ENCODE data around the gene ID3. TPM values are rescaled to one million over a fixed set of nuclear protein-coding genes. Genes with fewer than 3 reads are reported as not detected.

ID3 gene
- total and polyA plus RNA-seq, 10 donors: 49.5 to 122 (median 71.6) TPM

DNA sequence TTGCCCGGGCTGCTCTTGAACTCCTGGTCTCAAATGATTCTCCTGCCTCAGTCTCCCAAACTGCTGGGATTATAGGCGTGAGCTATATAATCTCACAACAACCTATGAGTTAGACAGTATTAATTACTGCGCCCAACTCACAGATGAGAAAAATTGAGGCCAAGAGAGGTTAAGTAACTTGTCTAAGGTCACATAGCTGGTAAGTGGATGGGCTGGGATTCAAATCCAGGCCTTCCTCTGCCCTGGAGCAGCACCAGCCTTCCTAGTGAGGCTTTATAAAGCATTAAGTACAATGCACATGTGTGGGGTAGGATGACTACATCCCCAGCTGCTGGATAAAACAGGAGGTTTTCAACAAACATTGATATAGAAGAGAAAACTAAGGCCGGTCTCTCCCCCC is 43.4 kb downstream of the ID3 start:
- Histone ChIP-seq H3K36me3 (peaks cover 0 to 98% (median 0%) of the 10 kb centered on the region in 6 donors), H3K27ac (no peak overlapping the region), H3K4me1 (no peaks in the 10 kb centered on the region), H3K4me3 (no peak overlapping the region), H3K27me3 (replicated peaks in 1 of 7) (no peaks in the 10 kb centered on the region), H3K9me3 (no peaks in the 10 kb centered on the region)
- WGBS, 5 donors: 97 to 98% (median 98%) methylated on average over 4 of the region's 4 CpGs
- no peak for DNase-seq
- intact Hi-C loops (cut with DNase I; ENCODE audit: low total_unique reads): no loop called here
- TF ChIP-seq POLR2AphosphoS5 (IDR thresholded peaks at IDR 0.05) (no peak), POLR2A (IDR thresholded peaks at IDR 0.05) (no peak)
- TF ChIP-seq, protein P1, sequence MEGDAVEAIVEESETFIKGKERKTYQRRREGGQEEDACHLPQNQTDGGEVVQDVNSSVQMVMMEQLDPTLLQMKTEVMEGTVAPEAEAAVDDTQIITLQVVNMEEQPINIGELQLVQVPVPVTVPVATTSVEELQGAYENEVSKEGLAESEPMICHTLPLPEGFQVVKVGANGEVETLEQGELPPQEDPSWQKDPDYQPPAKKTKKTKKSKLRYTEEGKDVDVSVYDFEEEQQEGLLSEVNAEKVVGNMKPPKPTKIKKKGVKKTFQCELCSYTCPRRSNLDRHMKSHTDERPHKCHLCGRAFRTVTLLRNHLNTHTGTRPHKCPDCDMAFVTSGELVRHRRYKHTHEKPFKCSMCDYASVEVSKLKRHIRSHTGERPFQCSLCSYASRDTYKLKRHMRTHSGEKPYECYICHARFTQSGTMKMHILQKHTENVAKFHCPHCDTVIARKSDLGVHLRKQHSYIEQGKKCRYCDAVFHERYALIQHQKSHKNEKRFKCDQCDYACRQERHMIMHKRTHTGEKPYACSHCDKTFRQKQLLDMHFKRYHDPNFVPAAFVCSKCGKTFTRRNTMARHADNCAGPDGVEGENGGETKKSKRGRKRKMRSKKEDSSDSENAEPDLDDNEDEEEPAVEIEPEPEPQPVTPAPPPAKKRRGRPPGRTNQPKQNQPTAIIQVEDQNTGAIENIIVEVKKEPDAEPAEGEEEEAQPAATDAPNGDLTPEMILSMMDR (IDR thresholded peaks at IDR 0.05 in 8 of 11, conservative IDR thresholded peaks at IDR 0.05 in 3 of 11): no peak

- H3K4me3 ChIP-seq: no peak overlapping the region
- TF ChIP-seq, protein P1 (IDR thresholded peaks at IDR 0.05 in 8 of 11, conservative IDR thresholded peaks at IDR 0.05 in 3 of 11): no peak
- TF ChIP-seq POLR2AphosphoS5 (IDR thresholded peaks at IDR 0.05): no peak
- no peak for TF ChIP-seq POLR2A (IDR thresholded peaks at IDR 0.05)
- intact Hi-C loops (cut with DNase I; ENCODE audit: low total_unique reads): no loop called here
- H3K9me3 ChIP-seq: no peaks in the 10 kb centered on the region
- 92 to 100% (median 93%) methylated on average over 3 of the region's 3 CpGs for whole genome bisulfite sequencing, 5 donors
- no peak overlapping the region for H3K27ac ChIP-seq
- no peaks in the 10 kb centered on the region for H3K4me1 ChIP-seq
- peaks cover 0 to 100% (median 0%) of the 10 kb centered on the region in 6 donors for H3K36me3 ChIP-seq
- H3K27me3 ChIP-seq (replicated peaks in 1 of 7): no peaks in the 10 kb centered on the region
- no peak for DNase-seq
Observed at GRCh38 chr1:23514111-23514679, 45.1 kb downstream of the ID3 start.

DNA sequence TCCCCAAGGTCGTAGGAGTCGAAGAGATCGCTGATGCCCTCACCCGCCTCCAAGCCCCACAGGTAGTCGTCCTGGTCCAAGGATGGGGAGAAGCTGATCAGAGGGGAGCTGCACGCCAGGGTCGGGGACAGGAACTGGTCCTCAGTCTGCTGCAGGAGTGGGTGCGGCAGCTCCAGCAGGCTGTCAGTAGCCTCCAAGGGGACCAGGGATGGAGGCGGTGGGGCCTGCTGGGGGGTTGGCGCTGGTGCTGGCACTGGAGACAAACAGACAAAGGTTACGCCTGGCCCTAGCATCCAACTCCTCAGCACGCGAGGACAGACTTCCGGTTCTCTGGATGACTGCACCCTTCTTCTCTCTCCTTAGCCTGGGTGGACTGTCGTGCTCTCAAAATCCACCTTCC is 49.4 kb downstream of the ID3 start:
- Histone ChIP-seq H3K27ac (no peak overlapping the region), H3K9me3 (no peaks in the 10 kb centered on the region), H3K4me3 (no peak overlapping the region), H3K27me3 (replicated peaks in 1 of 7) (no peaks in the 10 kb centered on the region), H3K36me3 (peaks cover 0 to 87% (median 0%) of the 10 kb centered on the region in 6 donors), H3K4me1 (peaks cover 0 to 3% (median 0%) of the 10 kb centered on the region in 6 donors)
- no peak for DNase-seq
- intact Hi-C loops (cut with DNase I; ENCODE audit: low total_unique reads): no loop called here
- WGBS, 5 donors: 95 to 98% (median 97%) methylated on average over 9 to 15 of the region's 15 CpGs
- TF ChIP-seq POLR2AphosphoS5 (IDR thresholded peaks at IDR 0.05) (no peak), POLR2A (IDR thresholded peaks at IDR 0.05) (no peak)
- TF ChIP-seq, protein P1 (IDR thresholded peaks at IDR 0.05 in 8 of 11, conservative IDR thresholded peaks at IDR 0.05 in 3 of 11): no peak

Other genes with a start within 250 kb of the ID3 start
- gene HNRNPR, start 215.2 kb downstream of the ID3 start, total RNA-seq: 100 to 1,000 TPM in 5 of 7 donors, 10 to 100 TPM in 2; 75.8 to 143 (median 109) TPM
- 10 to 100 TPM; 58.2 to 83.2 (median 75.8) TPM for gene HNRNPR, start 215.2 kb downstream of the ID3 start, polyA plus RNA-seq
- gene ZNF436, start 189.7 kb downstream of the ID3 start, total RNA-seq: 10 to 100 TPM; 15.3 to 32.1 (median 20.3) TPM
- gene ZNF436, start 189.7 kb downstream of the ID3 start, polyA plus RNA-seq: 1 to 10 TPM; 2.8 to 5.5 (median 3.4) TPM
- gene TCEA3, start 134.8 kb downstream of the ID3 start, total RNA-seq: 10 to 100 TPM in 4 of 7 donors, 1 to 10 TPM in 3; 9.1 to 19.6 (median 17.6) TPM
- 10 to 100 TPM in 1 of 3 donors, 1 to 10 TPM in 2; 4.6 to 11.0 (median 6.6) TPM for gene TCEA3, start 134.8 kb downstream of the ID3 start, polyA plus RNA-seq
- gene ASAP3, start 75.3 kb downstream of the ID3 start, total RNA-seq: 10 to 100 TPM in 4 of 7 donors, 1 to 10 TPM in 3; 7.7 to 13.8 (median 10.5) TPM
- 1 to 10 TPM; 2.9 to 7.4 (median 3.0) TPM for gene ASAP3, start 75.3 kb downstream of the ID3 start, polyA plus RNA-seq
- 10 to 100 TPM in 2 of 7 donors, 1 to 10 TPM in 5; 3.4 to 18.9 (median 8.4) TPM for gene E2F2, start 28.3 kb downstream of the ID3 start, total RNA-seq
- 1 to 10 TPM in 2 of 3 donors, under 1 TPM in 1; 0.89 to 2.3 (median 1.5) TPM for gene E2F2, start 28.3 kb downstream of the ID3 start, polyA plus RNA-seq
- gene RPL11, start 132.3 kb upstream of the ID3 start, total RNA-seq: 1,000 to 10,000 TPM in 4 of 7 donors, 100 to 1,000 TPM in 3; 864 to 1,229 (median 1,082) TPM
- 1,000 to 10,000 TPM; 4,161 to 6,089 (median 5,782) TPM for gene RPL11, start 132.3 kb upstream of the ID3 start, polyA plus RNA-seq
- 10 to 100 TPM; 30.3 to 38.0 (median 34.0) TPM for gene ELOA, start 184.0 kb upstream of the ID3 start, total RNA-seq
- 10 to 100 TPM in 2 of 3 donors, 1 to 10 TPM in 1; 7.9 to 12.2 (median 10.0) TPM for gene ELOA, start 184.0 kb upstream of the ID3 start, polyA plus RNA-seq
- gene PITHD1, start 218.9 kb upstream of the ID3 start, total RNA-seq: 10 to 100 TPM; 43.9 to 68.5 (median 52.4) TPM
- gene PITHD1, start 218.9 kb upstream of the ID3 start, polyA plus RNA-seq: 10 to 100 TPM; 48.3 to 65.3 (median 51.6) TPM
- 10 to 100 TPM; 46.9 to 58.8 (median 55.4) TPM for gene LYPLA2, start 231.6 kb upstream of the ID3 start, total RNA-seq
- gene LYPLA2, start 231.6 kb upstream of the ID3 start, polyA plus RNA-seq: 10 to 100 TPM; 54.5 to 87.5 (median 57.5) TPM
- 10 to 100 TPM; 19.0 to 47.1 (median 35.1) TPM for gene GALE, start 241.3 kb upstream of the ID3 start, total RNA-seq
- gene GALE, start 241.3 kb upstream of the ID3 start, polyA plus RNA-seq: 10 to 100 TPM; 19.7 to 42.2 (median 23.8) TPM